Dendritic cell treated with granulocyte-macrophage colony-stimulating factor and Interleukin-4, amounts not matched to agents 40 ng/mL and 50 ng/mL, for 4 days (primary cell): ENCODE results near the gene MRO.
"Not testable (repeated sequence)": the region's sequence is repeated elsewhere in the genome, so short reads cannot be mapped to it uniquely, and the experiment has no call there.

ENCODE experiments used
- H3K27ac Mint-ChIP-seq: one replicate; pipeline ENCODE4 v1.8.0; 2022; ENCODE audit warnings: mild to moderate bottlenecking, mixed read lengths
- H3K27me3 Mint-ChIP-seq: one replicate; pipeline ENCODE4 v1.8.0; 2022; ENCODE audit warnings: mild to moderate bottlenecking, mixed read lengths
- H3K36me3 Mint-ChIP-seq: one replicate; pipeline ENCODE4 v1.8.0; 2022; ENCODE audit warnings: low read depth, mixed read lengths
- H3K4me1 Mint-ChIP-seq: one replicate; pipeline ENCODE4 v1.8.0; 2022; ENCODE audit warnings: low read depth, mixed read lengths
- H3K4me3 Mint-ChIP-seq: one replicate; pipeline ENCODE4 v1.8.0; 2022; ENCODE audit warnings: mild to moderate bottlenecking, moderate library complexity, mixed read lengths
- H3K9me3 Mint-ChIP-seq: one replicate; pipeline ENCODE4 v1.8.0; 2022; ENCODE audit warnings: mixed read lengths
- intact Hi-C: fragments of 100-400 bp; cut with micrococcal nuclease; formaldehyde crosslinking; loops from one replicate; pipeline ENCODE4 v1.15.0; 2022

The MRO gene

GRCh38 chr18:50793641-50794565, 25.9 kb downstream of the MRO start:
- H3K27ac Mint-ChIP-seq, result no peak overlapping the region
- H3K4me3 Mint-ChIP-seq, result no peak overlapping the region
- no peaks in the 10 kb centered on the region for H3K36me3 Mint-ChIP-seq
- peaks cover 22% of the 10 kb centered on the region for H3K27me3 Mint-ChIP-seq
- H3K4me1 Mint-ChIP-seq, result peaks cover 5% of the 10 kb centered on the region
- H3K9me3 Mint-ChIP-seq, result no peaks in the 10 kb centered on the region
- intact Hi-C loops, result no loop called here

- Mint-ChIP-seq H3K4me3 (no peak overlapping the region), H3K27ac (no peak overlapping the region), H3K4me1 (peaks cover 4% of the 10 kb centered on the region), H3K27me3 (peaks cover 21% of the 10 kb centered on the region), H3K36me3 (no peaks in the 10 kb centered on the region), H3K9me3 (no peaks in the 10 kb centered on the region)
- intact Hi-C loops, result no loop called here
These were observed 26.9 kb downstream of the MRO start for GRCh38 chr18:50792885-50793284.

- Mint-ChIP-seq H3K36me3 (no peaks in the 10 kb centered on the region), H3K9me3 (no peaks in the 10 kb centered on the region), H3K4me3 (no peak overlapping the region), H3K27me3 (peaks cover 14% of the 10 kb centered on the region), H3K27ac (no peak overlapping the region), H3K4me1 (no peaks in the 10 kb centered on the region)
- intact Hi-C loops, result no loop called here
These were observed 28.0 kb downstream of the MRO start for GRCh38 chr18:50791599-50792438.

GRCh38 chr18:50790948-50791347, 28.9 kb downstream of the MRO start:
- Mint-ChIP-seq H3K36me3 (no peaks in the 10 kb centered on the region), H3K4me1 (no peaks in the 10 kb centered on the region), H3K4me3 (no peak overlapping the region), H3K9me3 (no peaks in the 10 kb centered on the region), H3K27me3 (peaks cover 10% of the 10 kb centered on the region), H3K27ac (no peak overlapping the region)
- intact Hi-C loops, result no loop called here

- H3K4me3 Mint-ChIP-seq, result no peak overlapping the region
- no peaks in the 10 kb centered on the region for H3K4me1 Mint-ChIP-seq
- H3K36me3 Mint-ChIP-seq, result no peaks in the 10 kb centered on the region
- no peak overlapping the region for H3K27ac Mint-ChIP-seq
- intact Hi-C loops, result no loop called here
- no peaks in the 10 kb centered on the region for H3K9me3 Mint-ChIP-seq
- H3K27me3 Mint-ChIP-seq, result peaks cover 5% of the 10 kb centered on the region
These were observed 29.6 kb downstream of the MRO start for GRCh38 chr18:50790241-50790640.

- Mint-ChIP-seq H3K9me3 (no peaks in the 10 kb centered on the region), H3K36me3 (no peaks in the 10 kb centered on the region), H3K4me1 (no peaks in the 10 kb centered on the region), H3K27ac (no peak overlapping the region), H3K4me3 (no peak overlapping the region), H3K27me3 (peaks cover 9% of the 10 kb centered on the region)
- intact Hi-C loops, result no loop called here
These were observed 31.5 kb downstream of the MRO start for GRCh38 chr18:50788284-50788683.

- Mint-ChIP-seq H3K4me1 (no peaks in the 10 kb centered on the region), H3K27ac (no peak overlapping the region), H3K9me3 (no peaks in the 10 kb centered on the region), H3K4me3 (no peak overlapping the region), H3K27me3 (peaks cover 16% of the 10 kb centered on the region), H3K36me3 (no peaks in the 10 kb centered on the region)
- intact Hi-C loops, result no loop called here
These were observed 33.0 kb downstream of the MRO start for GRCh38 chr18:50786864-50787263.

- Mint-ChIP-seq H3K27ac (no peak overlapping the region), H3K27me3 (peaks cover 15% of the 10 kb centered on the region), H3K9me3 (no peaks in the 10 kb centered on the region), H3K4me1 (no peaks in the 10 kb centered on the region), H3K4me3 (no peak overlapping the region), H3K36me3 (no peaks in the 10 kb centered on the region)
- intact Hi-C loops, result no loop called here
These were observed 36.3 kb downstream of the MRO start for GRCh38 chr18:50783553-50783952.

GRCh38 chr18:50779021-50779420, 40.8 kb downstream of the MRO start:
- H3K9me3 Mint-ChIP-seq, H3K4me1 Mint-ChIP-seq, H3K27ac Mint-ChIP-seq, intact Hi-C loops, H3K36me3 Mint-ChIP-seq, H3K4me3 Mint-ChIP-seq: not testable (repeated sequence)
- H3K27me3 Mint-ChIP-seq, result peaks cover 14% of the 10 kb centered on the region

- H3K27me3 Mint-ChIP-seq, result peaks cover 9% of the 10 kb centered on the region
- no peak overlapping the region for H3K27ac Mint-ChIP-seq
- H3K4me3 Mint-ChIP-seq, result no peak overlapping the region
- H3K4me1 Mint-ChIP-seq, result no peaks in the 10 kb centered on the region
- peaks cover 10% of the 10 kb centered on the region for H3K9me3 Mint-ChIP-seq
- no peaks in the 10 kb centered on the region for H3K36me3 Mint-ChIP-seq
- intact Hi-C loops, result no loop called here
These were observed 43.4 kb downstream of the MRO start for GRCh38 chr18:50776383-50776782.

- peaks cover 9% of the 10 kb centered on the region for H3K27me3 Mint-ChIP-seq
- no peaks in the 10 kb centered on the region for H3K36me3 Mint-ChIP-seq
- intact Hi-C loops, result no loop called here
- no peak overlapping the region for H3K4me3 Mint-ChIP-seq
- peaks cover 15% of the 10 kb centered on the region for H3K9me3 Mint-ChIP-seq
- H3K4me1 Mint-ChIP-seq, result no peaks in the 10 kb centered on the region
- H3K27ac Mint-ChIP-seq, result no peak overlapping the region
These were observed 44.1 kb downstream of the MRO start for GRCh38 chr18:50775726-50776125.

- Mint-ChIP-seq H3K27me3 (peaks cover 9% of the 10 kb centered on the region), H3K27ac (no peak overlapping the region)
These were observed 44.6 kb downstream of the MRO start for GRCh38 chr18:50775207-50775606.

GRCh38 chr18:50769463-50769862, 50.4 kb downstream of the MRO start:
- no peaks in the 10 kb centered on the region for H3K36me3 Mint-ChIP-seq
- H3K27me3 Mint-ChIP-seq, result peaks cover 3% of the 10 kb centered on the region
- intact Hi-C loops, result no loop called here
- no peaks in the 10 kb centered on the region for H3K4me1 Mint-ChIP-seq
- H3K4me3 Mint-ChIP-seq, result no peak overlapping the region
- H3K9me3 Mint-ChIP-seq, result peaks cover 70% of the 10 kb centered on the region
- no peak overlapping the region for H3K27ac Mint-ChIP-seq

More at GRCh38 chr18:50775207-50775606, 44.6 kb downstream of the MRO start:
- no peaks in the 10 kb centered on the region for H3K36me3 Mint-ChIP-seq
- intact Hi-C loops, result no loop called here
- peaks cover 20% of the 10 kb centered on the region for H3K9me3 Mint-ChIP-seq
- no peak overlapping the region for H3K4me3 Mint-ChIP-seq
- H3K4me1 Mint-ChIP-seq, result no peaks in the 10 kb centered on the region

GRCh38 chr18:50757358-50757757, 62.5 kb downstream of the MRO start:
- Mint-ChIP-seq H3K9me3 (no peaks in the 10 kb centered on the region), H3K27me3 (peaks cover 10% of the 10 kb centered on the region), H3K27ac (no peak overlapping the region), H3K36me3 (no peaks in the 10 kb centered on the region), H3K4me3 (no peak overlapping the region), H3K4me1 (no peaks in the 10 kb centered on the region)
- intact Hi-C loops, result no loop called here
